Measurements from ENCODE around the gene C1orf226.

C1orf226 gene

DNA sequence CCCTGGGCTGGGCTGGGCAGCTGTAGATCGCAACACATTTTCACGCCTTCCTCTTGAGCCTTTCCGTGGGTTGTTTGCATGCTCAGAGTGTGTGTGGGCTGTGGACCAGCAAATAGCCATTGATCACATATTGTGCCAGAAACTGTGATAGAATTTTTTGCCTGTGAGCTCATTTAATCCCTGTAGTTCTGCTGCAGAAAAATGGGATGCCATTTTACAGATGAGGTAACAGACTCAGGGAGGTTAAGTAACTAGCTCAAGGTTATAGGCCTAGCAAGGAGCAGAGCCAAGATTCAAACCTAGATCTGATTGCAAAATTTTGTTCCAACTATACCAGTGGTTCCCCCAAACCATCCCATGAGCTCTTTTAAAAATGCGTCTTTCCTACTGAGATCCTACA lies 15.4 kb upstream of the C1orf226 start:
- no peak for DNase-seq

DNA sequence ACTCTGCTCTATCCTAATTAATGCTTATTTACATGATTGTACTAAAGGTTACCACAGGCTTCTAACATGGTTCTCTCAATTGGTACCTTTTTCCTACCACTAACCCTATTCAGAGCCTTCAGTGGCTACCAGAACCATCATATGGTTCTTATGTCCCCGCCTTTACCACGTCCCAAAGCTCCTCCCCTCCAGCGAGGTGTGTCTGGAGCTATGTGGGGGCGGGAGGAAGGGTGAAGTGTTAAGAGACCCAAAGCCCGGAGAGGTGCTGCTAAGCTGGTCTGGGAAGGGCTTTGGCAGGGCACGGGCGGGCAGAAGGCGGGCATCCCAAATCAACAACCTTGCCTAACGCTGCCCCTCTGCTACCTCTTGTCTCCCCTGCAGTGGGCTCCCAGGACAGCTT lies 14.9 kb upstream of the C1orf226 start:
- no peak for DNase-seq

DNA sequence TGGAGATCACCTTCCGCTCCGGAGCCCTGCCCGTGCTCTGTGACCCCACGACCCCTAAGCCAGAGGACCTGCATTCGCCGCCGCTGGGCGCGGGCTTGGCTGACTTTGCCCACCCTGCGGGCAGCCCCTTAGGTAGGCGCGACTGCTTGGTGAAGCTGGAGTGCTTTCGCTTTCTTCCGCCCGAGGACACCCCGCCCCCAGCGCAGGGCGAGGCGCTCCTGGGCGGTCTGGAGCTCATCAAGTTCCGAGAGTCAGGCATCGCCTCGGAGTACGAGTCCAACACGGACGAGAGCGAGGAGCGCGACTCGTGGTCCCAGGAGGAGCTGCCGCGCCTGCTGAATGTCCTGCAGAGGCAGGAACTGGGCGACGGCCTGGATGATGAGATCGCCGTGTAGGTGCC lies 14.5 kb upstream of the C1orf226 start:
- no peak for DNase-seq

DNA sequence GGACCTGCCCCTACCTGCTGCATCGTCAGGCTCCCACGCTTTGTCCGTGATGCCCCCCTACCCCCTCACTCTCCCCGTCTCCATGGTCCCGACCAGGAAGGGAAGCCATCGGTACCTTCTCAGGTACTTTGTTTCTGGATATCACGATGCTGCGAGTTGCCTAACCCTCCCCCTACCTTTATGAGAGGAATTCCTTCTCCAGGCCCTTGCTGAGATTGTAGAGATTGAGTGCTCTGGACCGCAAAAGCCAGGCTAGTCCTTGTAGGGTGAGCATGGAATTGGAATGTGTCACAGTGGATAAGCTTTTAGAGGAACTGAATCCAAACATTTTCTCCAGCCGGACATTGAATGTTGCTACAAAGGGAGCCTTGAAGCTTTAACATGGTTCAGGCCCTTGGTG lies 13.8 kb upstream of the C1orf226 start:
- DNase-seq: no peak

DNA sequence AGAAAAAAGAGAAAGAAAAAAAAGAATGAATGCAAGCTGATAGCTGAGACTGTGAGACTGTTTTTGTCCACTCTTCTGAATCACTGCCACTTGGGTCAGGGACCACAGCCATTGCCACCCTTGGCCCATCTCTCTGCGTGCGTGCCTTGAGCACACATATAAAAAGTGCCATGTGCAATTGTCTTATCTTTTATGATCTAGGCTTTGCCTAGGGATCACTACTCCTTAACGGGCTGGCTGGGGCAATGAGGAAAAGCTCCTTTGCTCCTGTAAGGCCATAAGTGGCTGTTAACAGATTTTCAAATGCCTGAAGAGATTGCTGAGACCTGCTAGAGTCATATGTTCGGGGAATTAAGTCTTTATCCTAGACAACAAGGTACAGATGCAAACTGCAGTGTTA lies 13.1 kb upstream of the C1orf226 start:
- no peak for DNase-seq

DNA sequence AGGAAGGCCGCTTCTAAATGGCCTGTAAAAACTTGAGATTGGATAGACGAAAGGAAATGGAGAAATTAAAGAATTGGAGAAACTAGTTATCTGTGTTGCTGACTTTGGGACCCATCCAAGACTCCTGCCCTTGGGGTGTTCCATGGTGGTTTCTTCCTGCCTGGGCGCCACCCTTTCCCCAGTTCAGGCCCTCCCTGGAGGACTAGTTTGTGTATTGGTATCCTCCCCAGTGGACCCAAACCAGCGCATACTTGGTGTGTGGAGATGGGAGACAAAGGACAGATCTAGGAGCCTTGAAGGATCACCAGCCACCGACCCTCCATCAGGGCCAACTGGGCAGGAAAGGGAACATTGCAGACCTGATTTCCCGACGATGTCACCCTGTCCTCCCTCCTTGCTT lies 12.0 kb upstream of the C1orf226 start:
- DNase-seq: no peak

DNA sequence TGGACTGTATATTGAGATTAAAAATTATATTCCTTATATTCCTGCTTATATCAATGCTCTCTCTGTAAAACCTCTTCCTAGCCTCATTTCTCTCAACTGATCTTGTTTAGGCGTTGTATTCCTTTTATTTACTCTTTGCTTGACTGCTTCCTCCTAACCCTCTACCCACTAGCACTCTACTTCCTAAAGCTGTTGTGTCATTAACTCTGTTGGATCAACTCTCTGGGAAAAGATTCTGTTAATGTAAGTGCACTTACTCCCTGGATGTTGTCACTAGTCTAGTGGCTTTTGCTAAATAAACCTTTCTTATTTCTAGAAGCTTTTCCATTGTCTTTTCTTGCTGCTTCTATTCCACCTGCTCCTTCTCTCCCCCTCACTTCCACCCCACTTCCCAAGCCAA lies 11.4 kb upstream of the C1orf226 start:
- DNase-seq: no peak

DNA sequence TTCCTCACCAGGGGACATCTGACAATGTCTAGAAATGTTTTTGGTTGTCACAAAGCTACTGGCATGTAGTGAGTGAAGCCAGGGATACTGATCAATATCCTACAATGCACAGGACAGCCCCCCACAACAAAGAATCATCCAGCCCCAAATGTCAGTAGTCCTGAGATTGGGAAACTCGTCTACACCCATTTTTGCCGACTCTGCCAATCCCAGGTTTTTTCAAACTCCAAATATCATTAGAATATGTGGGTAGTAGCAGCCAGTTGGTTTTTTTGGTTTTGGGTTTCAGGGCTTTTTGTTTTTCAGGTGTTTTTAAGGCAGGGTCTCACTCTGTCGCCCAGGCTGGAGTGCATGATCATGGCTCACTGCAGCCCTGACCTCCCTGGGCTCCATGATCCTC lies 10.8 kb upstream of the C1orf226 start:
- no peak for DNase-seq

DNA sequence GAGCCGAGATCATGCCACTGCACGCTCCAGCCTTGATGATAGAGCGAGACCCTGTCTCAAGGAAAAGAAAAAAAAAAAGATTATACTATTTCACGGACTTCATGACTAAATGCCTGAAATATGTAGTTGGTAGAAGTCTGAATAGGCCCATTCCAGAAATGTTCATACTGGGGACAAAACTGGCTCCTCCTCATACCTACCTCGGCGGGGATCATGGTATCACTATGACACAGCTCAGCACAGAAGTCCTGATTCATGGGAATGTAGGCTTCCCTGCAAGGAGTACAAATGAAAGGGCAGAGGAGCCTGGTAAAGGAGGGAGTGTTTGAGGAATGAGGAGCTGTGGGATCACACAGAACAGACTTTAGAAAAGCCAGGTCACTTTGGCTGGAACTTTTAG lies 9.9 kb upstream of the C1orf226 start:
- no peak for DNase-seq

DNA sequence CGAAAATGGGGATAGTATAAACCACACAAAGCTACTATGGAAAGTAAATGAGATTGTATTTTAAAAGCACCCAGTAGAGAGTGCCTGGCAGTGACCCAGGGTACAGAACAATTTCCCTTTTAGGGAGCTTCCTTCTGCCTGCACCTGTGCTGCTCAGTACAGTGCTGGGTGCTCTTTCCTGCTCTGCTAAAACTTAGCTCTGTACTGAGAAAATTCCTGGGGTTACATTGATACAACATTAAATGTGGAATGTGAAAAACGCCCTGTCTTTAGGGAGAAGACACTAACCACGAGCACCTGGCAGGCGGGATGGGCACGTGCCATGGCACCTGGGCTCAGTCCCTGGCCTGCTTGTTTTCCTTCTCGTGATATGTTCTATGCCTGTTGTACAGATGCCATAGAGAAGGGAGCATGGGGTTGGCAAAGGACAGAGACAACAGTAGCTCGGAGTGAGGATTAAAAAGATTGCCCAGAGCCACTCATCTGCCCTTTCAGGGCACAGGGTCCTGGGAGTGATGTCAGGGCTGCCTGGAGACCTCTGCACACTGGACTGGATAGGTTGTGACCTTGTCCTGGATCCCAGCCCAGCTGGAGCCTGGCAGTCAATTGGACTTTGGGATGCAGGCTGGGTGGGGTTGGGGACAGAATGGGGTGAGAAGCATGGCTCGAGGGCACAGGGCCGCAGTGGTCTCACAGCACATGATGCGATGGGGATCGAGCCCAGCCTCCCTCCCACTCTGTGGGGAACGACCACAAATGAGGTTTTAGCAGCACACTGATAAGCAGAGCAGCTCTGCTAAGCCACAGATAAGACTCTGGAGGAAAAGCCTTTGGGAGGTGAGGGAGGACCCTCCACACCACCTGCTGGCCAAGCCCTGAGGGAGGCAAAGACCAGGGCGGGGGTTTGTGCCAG lies 9.1 kb upstream of the C1orf226 start:
- no peak for DNase-seq

DNA sequence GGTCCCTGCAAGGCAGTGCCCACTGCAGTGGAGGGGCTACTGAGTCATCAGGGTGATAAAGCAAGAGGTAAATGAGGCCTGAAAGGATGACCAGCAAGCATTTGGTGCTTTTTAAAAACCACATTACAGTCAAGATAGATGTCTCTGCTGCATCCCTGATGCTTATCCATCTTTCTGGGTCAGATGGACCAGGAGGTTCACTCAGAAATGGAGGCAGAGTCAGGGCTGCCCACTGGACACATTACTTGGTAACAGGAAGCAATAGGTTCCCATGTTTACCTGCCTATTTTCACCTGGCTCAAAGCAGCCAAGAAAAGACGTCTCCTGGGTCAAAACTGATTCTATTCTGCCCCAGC lies 8.5 kb upstream of the C1orf226 start:
- no peak for DNase-seq

DNA sequence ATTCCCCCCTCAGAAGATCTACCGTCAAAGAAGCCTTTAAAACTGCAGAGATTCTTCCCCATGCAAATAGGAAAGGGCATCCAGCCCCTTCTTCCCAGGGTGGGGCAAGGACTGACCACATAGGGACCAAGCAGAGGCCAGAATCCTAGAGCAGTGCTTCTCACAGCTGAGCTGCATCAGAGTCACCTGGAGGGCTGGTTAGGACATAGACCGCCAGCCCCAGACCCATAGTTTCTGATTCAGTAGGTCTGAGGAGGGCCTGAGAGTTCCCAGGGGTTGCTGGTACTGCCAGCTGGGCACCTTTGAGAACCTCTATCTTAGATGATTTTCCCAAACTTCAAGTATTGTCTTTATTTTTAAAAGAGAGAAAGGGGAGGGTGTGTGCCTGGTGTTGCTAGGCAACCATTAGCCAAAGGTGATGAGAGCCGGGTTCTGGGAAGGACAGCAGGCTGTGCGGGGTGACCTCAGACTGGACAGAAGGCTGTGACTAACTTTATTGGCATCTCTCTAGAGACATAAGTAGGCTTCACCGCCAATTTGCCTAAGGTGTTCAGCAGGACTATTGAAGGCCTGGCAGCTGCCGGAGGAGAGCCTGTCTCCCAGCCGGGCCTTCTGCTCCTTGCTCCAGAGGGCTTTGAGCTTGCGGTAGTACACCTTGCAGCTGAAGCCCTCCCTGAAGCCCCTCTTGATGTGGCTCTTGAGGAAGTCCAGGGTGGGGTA lies 7.8 kb upstream of the C1orf226 start:
- no peak for DNase-seq

DNA sequence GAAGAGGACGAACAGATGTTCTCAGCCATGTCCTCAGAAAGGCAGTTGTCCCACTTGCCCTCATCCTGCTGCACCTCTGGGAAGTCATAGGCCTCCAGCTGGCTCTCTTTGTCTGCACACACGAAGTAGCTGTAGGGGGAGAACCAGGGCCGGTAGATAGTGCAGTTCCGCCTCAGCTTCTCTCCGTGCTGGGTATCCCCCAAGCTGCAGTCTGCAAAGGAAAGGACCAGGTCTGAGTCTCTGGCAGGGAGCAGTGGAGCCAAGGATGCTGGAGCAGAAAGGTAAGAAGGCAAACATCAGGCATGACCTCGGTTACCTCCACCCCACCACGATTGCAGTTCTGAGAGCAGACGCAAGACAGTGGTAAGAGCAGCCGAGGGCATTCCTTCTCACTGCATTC lies 7.1 kb upstream of the C1orf226 start:
- DNase-seq: no peak

DNA sequence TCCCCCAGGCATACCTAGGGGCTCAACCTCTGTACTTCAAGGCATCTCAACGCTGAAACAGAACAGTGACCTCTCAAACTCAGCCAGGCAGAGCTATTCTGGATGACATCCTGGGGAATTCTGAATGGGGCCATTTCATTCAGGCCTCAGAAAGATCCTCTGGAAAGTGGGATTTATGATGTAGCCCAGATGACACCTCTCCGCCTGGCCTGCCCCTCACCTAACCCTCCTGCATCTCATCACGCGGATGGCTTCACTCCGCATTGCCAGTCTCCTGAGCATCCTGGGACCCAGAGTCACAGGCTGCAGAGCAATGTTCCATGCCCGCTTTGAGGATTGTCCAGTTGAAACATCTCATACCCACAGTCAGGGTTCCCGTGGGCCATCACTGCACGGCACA lies 6.1 kb upstream of the C1orf226 start:
- no peak for DNase-seq

DNA sequence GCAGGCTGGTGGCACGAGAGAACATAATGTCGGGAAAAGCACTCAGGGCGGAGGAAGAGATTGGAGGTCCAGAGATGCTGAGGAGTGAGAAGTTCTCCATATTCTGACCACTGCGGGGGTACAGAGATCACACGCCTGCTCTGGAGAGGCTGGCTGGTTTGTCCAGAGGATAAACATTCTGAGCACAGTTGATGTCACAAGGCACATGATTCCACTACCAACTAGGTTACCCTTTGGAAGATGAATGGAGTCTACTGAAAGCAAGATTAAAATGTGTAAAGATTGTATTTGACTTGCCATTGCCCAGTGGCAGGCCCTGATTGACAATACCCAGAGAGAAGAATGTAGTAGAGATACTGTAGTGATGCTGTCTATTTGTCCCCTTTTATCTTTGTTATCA lies 4.8 kb upstream of the C1orf226 start, which contains the start of gene SPATA46:
TSS of gene SPATA46 (minus strand) at position 164 of the 400 bp plus-strand sequence. CDS start at position 100, 64 bp downstream.
- DNase-seq: no peak

DNA sequence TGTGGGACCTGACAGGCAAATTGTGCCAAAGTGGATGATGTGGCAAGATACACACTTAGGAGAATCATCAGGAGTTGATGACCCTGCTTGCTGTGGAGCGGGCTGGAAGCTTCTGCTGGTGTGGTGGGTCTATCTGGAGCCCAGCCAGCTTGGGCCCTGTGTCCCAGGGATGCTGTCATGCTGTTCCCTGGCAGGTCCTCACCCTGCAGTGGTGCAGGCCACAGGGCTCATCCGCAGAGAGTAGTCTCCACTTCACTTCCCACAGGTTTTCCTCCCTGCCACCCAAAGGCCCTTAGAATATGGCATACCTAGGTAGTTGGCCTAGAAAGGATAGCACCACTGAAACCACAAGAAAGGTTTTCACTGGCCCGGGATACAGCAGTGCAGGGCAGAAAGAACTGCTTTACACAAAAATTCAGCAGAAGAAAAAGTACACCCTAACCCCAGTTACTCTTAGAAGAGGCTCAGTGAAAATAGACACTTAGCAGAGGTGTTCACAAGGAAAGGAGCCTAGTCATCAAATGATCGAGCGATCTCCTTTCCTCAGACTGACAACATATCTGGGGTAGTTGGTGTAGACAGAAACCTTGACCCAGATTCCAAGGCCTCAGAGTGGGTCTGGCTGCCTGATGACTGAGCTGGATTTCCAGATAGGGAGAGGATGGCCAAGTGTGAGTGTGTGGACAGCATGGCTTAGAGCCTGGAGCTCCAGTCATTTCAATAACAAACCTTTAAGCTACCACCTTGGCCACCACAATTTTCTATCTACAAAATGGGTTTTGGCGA lies 1.3 kb upstream of the C1orf226 start:
- no peak for DNase-seq

DNA sequence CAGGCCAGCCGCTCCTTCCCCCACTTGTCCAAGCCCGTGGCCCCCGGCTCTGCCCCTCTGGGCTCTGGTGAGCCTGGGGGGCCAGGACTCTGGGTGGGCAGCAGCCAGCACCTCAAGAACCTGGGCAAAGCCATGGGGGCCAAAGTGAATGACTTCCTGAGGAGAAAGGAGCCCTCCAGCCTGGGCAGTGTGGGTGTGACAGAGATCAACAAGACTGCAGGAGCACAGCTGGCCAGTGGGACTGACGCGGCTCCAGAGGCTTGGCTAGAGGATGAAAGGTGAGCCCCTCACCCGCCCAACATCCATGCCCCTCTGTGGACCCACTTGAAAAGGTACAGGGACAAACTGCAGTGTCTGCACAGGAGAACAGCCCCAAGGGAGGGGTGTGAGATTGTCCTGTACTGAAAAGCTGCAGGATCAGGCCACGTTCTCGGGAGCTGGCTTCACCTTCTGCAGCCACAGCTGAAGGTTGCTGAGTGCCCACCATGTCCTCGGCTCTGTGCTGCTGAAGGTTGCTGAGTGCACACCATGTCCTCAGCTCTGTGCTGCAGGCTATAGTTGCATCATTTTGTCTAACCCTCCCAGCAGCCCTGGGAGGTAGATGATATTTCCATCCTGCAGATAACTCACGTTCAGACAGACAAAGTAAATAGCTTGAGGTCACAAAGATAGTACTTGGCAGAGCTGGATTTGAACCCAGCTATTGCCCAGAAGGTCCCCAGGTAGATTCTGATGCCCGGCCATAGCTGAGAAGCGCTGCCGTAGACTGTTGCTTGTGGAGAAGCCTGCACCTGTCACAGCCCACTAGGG lies 618 bp downstream of the C1orf226 start:
- DNase-seq: no peak

DNA sequence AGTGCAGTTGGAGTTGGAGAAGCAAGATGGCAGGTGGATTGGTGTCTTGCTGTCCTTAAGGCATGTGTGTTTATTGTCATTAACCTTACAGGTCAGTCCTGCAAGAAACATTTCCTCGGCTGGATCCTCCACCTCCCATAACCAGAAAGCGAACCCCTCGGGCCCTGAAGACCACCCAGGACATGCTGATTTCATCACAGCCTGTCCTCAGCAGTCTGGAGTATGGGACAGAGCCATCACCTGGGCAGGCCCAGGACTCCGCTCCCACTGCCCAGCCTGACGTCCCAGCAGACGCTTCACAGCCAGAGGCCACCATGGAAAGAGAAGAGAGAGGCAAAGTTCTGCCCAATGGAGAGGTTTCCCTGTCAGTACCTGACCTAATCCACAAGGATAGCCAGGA lies 1.6 kb downstream of the C1orf226 start:
- no peak for DNase-seq

DNA sequence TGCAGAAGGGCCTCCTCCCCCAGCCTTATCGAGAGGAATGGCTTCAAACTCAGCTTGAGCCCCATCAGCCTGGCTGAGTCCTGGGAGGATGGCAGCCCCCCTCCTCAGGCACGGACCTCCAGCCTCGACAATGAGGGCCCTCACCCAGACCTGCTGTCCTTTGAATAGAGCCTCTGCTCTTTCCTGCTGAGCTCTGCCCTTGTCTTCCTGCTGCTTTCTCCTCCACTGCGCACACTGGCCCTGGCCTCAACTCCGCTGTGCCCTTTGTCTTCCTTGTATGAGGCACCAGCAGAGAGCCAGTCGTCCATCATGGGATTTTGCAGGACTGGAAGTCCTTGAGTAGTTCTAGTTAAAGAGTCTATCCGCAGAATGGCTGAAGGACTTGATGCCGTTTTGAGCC lies 2.0 kb downstream of the C1orf226 start:
- no peak for DNase-seq

DNA sequence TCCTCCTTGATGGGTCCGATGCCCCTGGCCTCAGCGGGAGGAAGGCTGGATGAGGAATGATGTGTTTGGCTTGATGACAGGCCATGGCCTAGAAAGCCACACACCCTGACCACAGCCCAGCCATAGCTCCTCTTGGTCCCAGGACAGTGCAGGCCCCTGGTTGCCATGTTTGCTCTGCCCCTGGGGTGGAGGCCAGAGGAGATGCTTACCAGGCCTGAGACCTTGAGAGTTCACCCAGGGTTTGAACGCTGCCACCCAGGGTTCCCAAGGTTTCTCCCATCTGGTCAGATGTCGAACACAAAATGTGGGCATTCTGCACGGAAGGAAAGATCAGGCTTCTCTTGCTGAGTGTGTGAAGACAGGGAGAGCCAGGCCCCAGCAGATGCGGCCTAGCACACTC lies 2.6 kb downstream of the C1orf226 start:
- no peak for DNase-seq

DNA sequence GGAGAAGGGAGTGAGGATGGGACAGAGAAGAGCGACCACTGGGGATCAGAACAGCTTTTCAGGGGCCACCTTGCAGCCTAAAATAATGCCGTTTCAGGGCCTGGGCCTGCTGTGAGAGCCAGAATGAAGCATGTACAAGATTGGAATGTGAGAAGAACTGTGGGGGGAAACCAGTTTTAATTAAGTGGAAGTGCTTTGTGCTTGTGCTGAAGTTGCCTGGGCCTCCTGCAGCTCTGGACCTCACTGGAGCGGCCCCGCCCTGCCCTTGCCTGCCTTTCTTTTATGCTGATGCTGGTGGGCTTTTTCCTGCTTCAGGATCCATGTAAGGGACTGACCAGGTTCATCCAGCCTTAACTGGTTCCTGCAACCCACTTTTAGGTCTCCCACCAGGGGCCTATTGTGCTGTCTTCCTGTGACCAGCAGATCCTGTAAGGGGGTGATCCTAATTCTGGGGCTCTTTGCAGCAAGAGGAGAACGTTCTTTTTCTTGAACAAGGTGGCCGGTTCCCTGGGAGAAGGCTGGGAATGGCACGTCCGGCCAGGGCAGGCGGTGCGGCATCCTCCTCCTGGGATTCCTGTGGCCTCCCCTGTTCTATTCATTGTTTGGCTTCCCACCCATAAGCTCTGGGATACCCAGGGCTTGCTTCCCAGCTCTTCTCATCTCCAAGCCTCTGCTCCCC lies 3.2 kb downstream of the C1orf226 start:
- no peak for DNase-seq

DNA sequence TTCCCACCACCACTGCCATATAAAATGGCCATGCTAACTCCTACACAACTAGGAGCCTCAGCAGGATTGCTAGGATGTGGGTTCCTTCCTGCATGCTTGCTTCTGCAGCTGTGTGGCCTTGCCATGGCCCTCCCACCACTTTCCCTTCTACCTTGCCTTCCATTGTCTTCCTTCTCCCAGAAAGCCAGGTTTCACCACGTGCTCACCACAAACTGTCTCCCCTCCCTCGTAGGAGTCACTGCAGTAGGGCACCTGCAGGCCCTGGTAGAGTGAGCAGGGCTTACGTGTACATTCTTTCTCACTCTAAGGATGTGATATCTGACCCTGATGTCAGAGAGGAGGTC lies 3.7 kb downstream of the C1orf226 start:
- no peak for DNase-seq

All from activated naive CD4-positive, alpha-beta T cell (primary cell).